T-helper 17 cell (primary cell): ENCODE results near the gene NEBL. TPM values are rescaled to one million over a fixed set of nuclear protein-coding genes. Genes with fewer than 3 reads are reported as not detected.

Experiments used
- ATAC-seq: fragments of 150-1000 bp; cut with Tn5 transposase; 2 replicates; pipeline ENCODE4 v1.10.0; 2021; ENCODE audit warnings: mild to moderate bottlenecking, moderate library complexity
- DNase-seq, 3 donors: peaks; one replicate each; pipeline versions ENCODE4 v3.0.0 to v3.0.0-alpha.2; 2020 to 2021
- H3K9me3 ChIP-seq: one replicate; pipeline ENCODE4 v1.7.0; 2013; ENCODE audit warnings: low read length, mild to moderate bottlenecking; ENCODE audit not compliant: control insufficient read depth, poor library complexity, severe bottlenecking
- H3K27ac Mint-ChIP-seq: one replicate; pipeline ENCODE4 v1.8.0; 2022; ENCODE audit warnings: mild to moderate bottlenecking, moderate library complexity, mixed read lengths
- H3K27me3 Mint-ChIP-seq: one replicate; pipeline ENCODE4 v1.8.0; 2022; ENCODE audit warnings: mixed read lengths
- H3K36me3 Mint-ChIP-seq: one replicate; pipeline ENCODE4 v1.8.0; 2022; ENCODE audit warnings: low read depth, mixed read lengths
- H3K4me1 Mint-ChIP-seq: one replicate; pipeline ENCODE4 v1.8.0; 2022; ENCODE audit warnings: mild to moderate bottlenecking, mixed read lengths
- H3K4me3 Mint-ChIP-seq: one replicate; pipeline ENCODE4 v1.8.0; 2022; ENCODE audit warnings: mild to moderate bottlenecking, moderate library complexity, mixed read lengths
- total RNA-seq, 4 donors: library from RNA in 2 of 4; stranded (reverse) in 2 of 4; gene quantifications; one replicate each; pipeline ENCODE4 v1.2.3 and lab custom pipeline; 2022 to 2026

NEBL gene
- total RNA-seq, 2 donors from 2014 or later = not detected

DNA sequence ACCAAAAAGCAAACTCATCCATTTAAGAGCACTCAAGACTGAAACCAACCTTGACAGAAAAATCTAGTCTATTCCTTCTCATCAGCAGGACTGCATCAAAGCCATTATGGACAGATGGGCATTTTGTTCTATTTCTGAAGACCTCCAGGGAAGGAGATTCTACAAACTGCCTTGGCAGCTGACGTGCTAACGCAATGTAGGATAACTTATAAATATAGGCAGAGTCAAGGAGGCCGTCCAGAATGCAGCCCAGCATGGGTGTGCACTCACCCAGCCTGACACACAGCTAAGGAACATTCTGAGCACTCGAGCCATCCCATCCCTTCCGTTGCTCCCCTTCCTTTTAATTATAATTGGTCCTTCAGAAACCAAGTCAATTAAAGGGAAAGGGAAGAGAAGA is 25.3 kb upstream of the NEBL start:
- Mint-ChIP-seq H3K27ac (no peak overlapping the region), H3K36me3 (no peaks in the 10 kb centered on the region), H3K4me3 (no peak overlapping the region), H3K4me1 (no peaks in the 10 kb centered on the region), H3K27me3 (no peaks in the 10 kb centered on the region)
- ATAC-seq (no peak), DNase-seq (no peak)
- H3K9me3 ChIP-seq = no peaks in the 10 kb centered on the region

DNA sequence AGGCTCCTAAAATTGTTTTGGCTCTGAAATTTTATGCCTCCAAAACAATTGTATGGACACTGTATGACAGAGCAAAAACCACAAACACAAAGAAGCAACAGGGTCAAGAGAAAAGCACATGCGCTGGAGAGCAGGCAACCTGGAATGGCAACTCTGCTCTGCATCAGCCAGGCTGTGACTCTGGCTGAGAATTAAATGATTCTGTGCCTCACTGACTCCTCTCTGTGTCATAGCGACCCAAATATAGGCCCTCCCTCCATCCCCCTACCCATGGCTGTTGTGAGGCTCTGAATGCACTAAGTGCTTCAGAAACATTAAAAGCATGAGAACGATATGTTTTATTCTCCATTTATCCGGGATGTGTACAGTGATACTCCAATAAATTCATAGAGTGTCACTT is 24.9 kb upstream of the NEBL start:
- peaks cover 3% of the 10 kb centered on the region for H3K9me3 ChIP-seq
- DNase-seq (no peak), ATAC-seq (no peak)
- no peaks in the 10 kb centered on the region for H3K4me1 Mint-ChIP-seq
- no peak overlapping the region for H3K27ac Mint-ChIP-seq
- H3K36me3 Mint-ChIP-seq = no peaks in the 10 kb centered on the region
- no peaks in the 10 kb centered on the region for H3K27me3 Mint-ChIP-seq
- no peak overlapping the region for H3K4me3 Mint-ChIP-seq

DNA sequence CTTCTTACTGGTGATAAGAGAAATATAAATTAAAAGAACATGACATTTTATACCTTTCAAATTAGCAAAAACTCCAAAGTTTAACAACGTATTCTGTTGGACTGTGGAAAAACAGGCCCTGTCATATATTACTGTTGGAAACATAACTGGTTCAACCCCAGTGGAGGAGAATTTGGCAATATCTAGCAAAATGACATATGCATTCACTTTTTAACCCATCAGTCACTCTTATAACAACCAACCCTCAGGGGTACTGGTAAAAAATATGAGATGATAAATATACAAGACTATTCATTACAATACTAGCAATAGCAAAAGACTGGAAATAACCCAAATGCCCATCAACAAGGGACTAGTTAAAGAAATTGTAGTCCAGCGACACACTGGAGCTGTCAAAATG is 22.9 kb upstream of the NEBL start:
- H3K4me1 Mint-ChIP-seq = no peaks in the 10 kb centered on the region
- H3K27me3 Mint-ChIP-seq = no peaks in the 10 kb centered on the region
- DNase-seq (no peak), ATAC-seq (no peak)
- H3K36me3 Mint-ChIP-seq = no peaks in the 10 kb centered on the region
- no peak overlapping the region for H3K27ac Mint-ChIP-seq
- H3K9me3 ChIP-seq = peaks cover 4% of the 10 kb centered on the region
- H3K4me3 Mint-ChIP-seq = no peak overlapping the region

DNA sequence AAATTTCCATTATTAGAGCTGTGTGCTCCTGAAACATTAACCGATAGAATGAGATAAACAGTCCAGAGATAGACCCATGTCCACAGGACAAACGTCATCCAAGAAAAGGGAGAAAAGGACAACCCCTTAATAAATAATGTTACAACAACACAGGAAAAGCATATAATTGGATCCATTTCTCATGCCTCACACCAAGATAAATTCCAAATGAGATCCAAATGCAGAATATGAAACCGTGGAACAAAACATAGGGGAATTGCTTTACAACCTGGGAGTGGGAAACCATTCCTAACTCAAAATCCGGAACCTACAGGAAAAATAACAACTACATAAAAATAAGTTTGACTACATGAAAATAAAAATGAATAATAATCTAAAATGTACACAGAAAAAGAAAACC is 22.4 kb upstream of the NEBL start:
- Mint-ChIP-seq H3K36me3 (no peaks in the 10 kb centered on the region), H3K4me3 (no peak overlapping the region), H3K4me1 (no peaks in the 10 kb centered on the region), H3K27ac (no peak overlapping the region), H3K27me3 (no peaks in the 10 kb centered on the region)
- peaks cover 4% of the 10 kb centered on the region for H3K9me3 ChIP-seq
- ATAC-seq = no peak
- no peak for DNase-seq

DNA sequence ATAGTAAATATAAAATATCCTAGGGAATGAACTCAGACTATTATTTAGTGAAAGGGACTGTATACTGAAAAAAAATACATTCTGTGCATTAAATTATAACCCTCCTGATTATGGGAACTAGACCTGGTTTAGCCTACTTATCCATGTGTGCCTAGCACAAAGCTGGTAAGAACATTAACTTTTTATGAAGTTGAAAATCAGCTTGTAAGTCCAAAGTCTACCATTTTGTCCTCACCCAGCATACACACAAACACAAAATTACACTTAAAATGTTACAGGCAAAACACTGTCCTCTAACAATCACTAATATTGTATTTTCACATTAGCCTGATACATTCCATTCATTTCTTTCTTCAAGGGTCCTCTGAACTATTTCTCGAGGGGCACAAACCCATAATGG is 19.9 kb upstream of the NEBL start:
- no peak for ATAC-seq
- no peak for DNase-seq
- peaks cover 4% of the 10 kb centered on the region for H3K9me3 ChIP-seq
- no peak overlapping the region for H3K27ac Mint-ChIP-seq
- no peaks in the 10 kb centered on the region for H3K27me3 Mint-ChIP-seq
- no peaks in the 10 kb centered on the region for H3K36me3 Mint-ChIP-seq
- H3K4me3 Mint-ChIP-seq = no peak overlapping the region
- no peaks in the 10 kb centered on the region for H3K4me1 Mint-ChIP-seq

DNA sequence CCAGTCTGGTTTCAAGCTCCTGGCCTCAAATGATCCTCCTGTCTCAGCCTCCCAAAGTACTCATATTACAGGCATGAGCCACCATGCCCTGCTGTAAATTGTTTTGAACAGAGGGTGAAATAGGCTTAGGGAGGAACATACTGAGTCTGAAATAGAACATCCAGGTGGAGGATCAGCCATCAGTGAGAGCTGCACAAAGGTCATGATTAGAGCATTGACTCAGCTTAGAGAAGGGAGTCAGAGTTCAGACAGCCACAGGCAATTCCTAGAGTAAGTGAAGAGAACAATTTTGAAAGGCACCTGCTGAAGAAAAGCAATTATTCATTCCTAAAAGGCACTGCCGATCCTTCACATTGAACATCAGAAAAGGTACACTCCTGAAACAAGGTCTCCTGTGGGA is 15.9 kb upstream of the NEBL start:
- Mint-ChIP-seq H3K27ac (no peak overlapping the region), H3K27me3 (no peaks in the 10 kb centered on the region), H3K4me1 (no peaks in the 10 kb centered on the region), H3K4me3 (no peak overlapping the region), H3K36me3 (no peaks in the 10 kb centered on the region)
- no peak for DNase-seq
- ATAC-seq = no peak
- peaks cover 4% of the 10 kb centered on the region for H3K9me3 ChIP-seq

DNA sequence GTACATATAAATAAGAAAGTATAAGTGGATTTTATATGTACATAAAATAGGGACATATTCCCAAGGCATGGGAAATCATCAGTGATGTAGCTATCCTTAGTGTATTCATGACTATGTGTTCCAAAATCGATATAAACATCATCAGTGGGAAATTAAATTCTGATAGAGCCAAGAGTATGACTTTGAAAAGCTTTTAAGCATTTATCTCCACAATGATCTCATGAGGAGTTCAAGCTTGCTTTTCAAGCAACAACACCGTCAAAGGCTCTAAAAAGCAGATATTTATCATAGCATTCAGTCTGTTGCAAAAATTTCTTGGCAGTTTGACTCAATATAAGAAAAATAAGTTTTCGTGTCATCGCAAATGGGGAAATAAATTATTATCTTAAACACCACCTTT is 14.5 kb upstream of the NEBL start:
- Mint-ChIP-seq H3K27ac (no peak overlapping the region), H3K4me1 (no peaks in the 10 kb centered on the region), H3K27me3 (no peaks in the 10 kb centered on the region), H3K36me3 (no peaks in the 10 kb centered on the region), H3K4me3 (no peak overlapping the region)
- H3K9me3 ChIP-seq = no peaks in the 10 kb centered on the region
- no peak for ATAC-seq
- DNase-seq = no peak

DNA sequence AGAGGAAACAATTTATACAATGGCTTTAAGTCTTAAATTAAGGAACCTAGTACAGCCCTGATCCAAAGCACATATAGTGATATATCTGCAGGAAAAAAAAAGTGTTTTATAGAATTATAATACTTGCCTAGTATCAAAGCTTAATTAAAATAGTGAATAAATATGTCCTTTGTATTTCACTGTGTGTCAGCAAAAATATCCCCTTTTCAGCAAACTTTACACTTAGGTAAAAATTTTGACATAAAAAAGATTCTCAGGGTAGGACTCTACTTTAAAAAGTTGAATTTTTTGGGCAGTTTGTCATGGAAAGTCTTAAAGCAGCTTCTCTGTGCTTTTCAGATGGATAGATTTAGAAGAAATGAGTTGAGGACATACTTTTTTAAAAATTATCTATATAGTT is 12.7 kb upstream of the NEBL start:
- no peaks in the 10 kb centered on the region for H3K4me1 Mint-ChIP-seq
- DNase-seq (no peak), ATAC-seq (no peak)
- no peaks in the 10 kb centered on the region for H3K36me3 Mint-ChIP-seq
- H3K9me3 ChIP-seq = peaks cover 2% of the 10 kb centered on the region
- H3K27me3 Mint-ChIP-seq = no peaks in the 10 kb centered on the region
- H3K27ac Mint-ChIP-seq = no peak overlapping the region
- no peak overlapping the region for H3K4me3 Mint-ChIP-seq

DNA sequence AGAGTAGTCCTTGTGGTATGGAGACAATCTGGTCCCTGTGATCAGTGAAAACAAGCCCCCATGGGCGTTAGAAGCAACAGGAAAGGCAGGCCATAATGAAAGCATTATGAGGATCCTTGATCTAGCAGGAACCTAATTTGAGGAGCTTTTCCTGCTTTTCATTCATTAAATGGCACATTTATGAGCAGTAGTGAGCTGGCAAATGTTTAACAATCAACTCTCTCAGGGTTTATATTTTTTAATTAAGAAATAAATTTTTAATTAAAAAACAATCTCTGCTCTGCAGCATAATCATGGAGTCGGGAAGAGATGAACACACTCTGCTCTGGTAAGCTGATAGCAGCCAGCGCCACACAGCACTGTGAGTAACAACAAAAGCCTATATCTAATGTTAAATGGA is 11.3 kb upstream of the NEBL start:
- H3K4me3 Mint-ChIP-seq = no peak overlapping the region
- DNase-seq (no peak), ATAC-seq (no peak)
- no peaks in the 10 kb centered on the region for H3K36me3 Mint-ChIP-seq
- peaks cover 2% of the 10 kb centered on the region for H3K9me3 ChIP-seq
- no peaks in the 10 kb centered on the region for H3K4me1 Mint-ChIP-seq
- no peaks in the 10 kb centered on the region for H3K27me3 Mint-ChIP-seq
- H3K27ac Mint-ChIP-seq = no peak overlapping the region

DNA sequence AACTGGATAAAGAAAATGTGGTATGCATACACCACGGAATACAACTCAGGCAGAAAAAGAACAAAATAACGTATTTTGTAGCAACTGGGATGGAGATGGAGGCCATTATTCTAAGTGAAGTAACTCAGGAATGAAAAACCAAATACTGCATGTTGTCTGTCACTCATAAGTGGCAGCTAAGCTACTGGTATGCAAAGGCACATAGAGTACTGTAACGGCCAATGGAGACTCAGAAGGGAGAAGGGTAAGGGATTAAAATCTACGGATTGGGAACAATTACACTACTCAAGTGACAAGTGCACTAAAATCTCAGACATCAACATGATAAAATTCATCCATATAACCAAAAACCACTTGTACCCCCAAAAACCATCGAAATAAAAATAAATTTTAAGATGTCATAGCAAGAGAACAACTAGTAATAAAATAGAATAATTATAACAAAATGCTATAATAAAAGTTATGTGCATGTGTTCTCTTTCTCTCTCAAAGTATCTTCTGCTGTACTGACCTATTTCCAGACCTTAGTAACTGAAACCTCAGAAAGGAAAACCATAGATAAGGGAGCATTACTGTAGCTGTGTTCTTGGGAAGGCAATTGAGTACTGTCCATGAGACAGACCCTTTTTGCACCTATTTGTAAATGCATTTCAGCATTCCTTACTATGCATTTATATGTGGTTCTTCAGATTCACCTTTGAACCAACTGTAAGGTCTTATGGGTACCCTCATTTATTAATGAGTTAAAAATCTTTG is 6.7 kb upstream of the NEBL start:
- Mint-ChIP-seq H3K36me3 (no peaks in the 10 kb centered on the region), H3K4me1 (no peaks in the 10 kb centered on the region), H3K27me3 (no peaks in the 10 kb centered on the region), H3K27ac (no peak overlapping the region), H3K4me3 (no peak overlapping the region)
- H3K9me3 ChIP-seq = peaks cover 2% of the 10 kb centered on the region
- no peak for DNase-seq
- no peak for ATAC-seq

DNA sequence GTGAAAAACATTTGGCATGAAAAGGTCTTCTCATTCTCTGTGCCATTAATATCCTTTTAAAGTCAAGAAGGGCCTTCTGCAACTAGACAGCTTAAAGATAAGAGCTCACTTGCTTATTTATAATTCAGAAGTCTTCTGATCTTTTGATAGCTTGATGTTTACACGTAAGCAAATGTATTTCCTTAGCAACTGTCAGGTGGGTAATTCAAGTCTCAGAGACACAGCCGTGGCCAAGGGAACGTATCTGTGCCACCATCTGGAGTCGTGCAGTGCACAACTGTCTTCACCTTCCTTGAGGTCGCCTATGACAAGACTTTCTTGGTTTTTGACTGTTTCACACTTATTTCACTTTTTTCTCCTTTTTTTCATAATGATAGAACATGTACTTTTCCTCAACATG is 4.0 kb upstream of the NEBL start:
- Mint-ChIP-seq H3K4me3 (no peak overlapping the region), H3K36me3 (no peaks in the 10 kb centered on the region), H3K27ac (no peak overlapping the region), H3K27me3 (no peaks in the 10 kb centered on the region), H3K4me1 (no peaks in the 10 kb centered on the region)
- peaks cover 2% of the 10 kb centered on the region for H3K9me3 ChIP-seq
- no peak for DNase-seq
- ATAC-seq = no peak

DNA sequence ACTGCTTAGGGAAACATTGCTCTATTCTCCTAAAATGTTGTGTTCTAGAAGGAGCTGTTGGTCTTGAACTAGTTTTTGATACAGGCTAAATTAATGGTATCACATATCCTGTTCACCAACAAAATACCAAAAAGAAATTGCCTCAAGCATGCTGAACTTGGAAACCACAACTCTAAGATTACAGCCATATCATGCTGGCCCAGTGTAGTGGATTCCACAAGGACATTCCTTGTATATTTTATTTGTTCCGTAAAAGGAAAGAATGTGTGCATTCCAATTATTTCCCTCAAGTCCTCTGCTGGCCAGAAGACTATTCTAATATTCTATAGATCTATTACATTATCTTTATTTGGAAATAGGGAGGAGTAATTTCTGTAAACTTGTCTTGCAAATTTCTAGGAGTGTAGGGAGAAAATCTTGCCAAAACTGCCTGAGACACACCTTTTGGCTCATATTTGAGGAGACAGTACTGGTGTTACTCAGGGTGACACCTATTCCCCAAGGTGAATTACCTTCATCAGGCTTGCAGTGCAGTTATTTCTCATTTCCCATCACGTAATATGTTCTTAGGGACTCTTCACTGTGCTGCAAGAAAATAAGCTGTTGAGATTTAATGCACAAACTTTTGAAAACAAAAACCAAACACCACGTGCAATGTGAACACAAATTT is 1.9 kb upstream of the NEBL start:
- no peak for DNase-seq
- Mint-ChIP-seq H3K36me3 (no peaks in the 10 kb centered on the region), H3K27ac (no peak overlapping the region), H3K4me3 (no peak overlapping the region), H3K4me1 (no peaks in the 10 kb centered on the region), H3K27me3 (no peaks in the 10 kb centered on the region)
- ATAC-seq = no peak
- no peaks in the 10 kb centered on the region for H3K9me3 ChIP-seq

DNA sequence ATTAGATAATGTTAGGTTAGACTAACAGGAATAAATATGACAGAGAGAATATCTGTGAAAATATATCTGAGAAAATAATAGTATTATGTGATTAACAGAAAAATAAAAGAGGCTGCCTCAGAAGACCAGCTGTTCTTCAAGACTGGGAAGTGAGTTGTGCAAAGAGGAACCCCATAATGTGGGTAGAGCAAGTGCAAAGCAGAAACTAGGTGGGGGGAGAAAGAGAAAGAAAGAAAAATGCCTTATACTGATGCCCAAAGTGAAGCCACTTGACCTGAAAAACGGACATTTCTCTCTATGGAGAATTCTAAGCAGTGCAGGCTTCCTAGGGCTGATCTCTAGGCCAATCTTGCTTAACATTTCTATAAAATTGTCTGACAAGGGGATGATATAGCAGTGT is 3.8 kb downstream of the NEBL start:
- Mint-ChIP-seq H3K27ac (no peak overlapping the region), H3K4me3 (no peak overlapping the region), H3K27me3 (no peaks in the 10 kb centered on the region), H3K36me3 (no peaks in the 10 kb centered on the region), H3K4me1 (no peaks in the 10 kb centered on the region)
- H3K9me3 ChIP-seq = no peaks in the 10 kb centered on the region
- no peak for DNase-seq
- no peak for ATAC-seq

DNA sequence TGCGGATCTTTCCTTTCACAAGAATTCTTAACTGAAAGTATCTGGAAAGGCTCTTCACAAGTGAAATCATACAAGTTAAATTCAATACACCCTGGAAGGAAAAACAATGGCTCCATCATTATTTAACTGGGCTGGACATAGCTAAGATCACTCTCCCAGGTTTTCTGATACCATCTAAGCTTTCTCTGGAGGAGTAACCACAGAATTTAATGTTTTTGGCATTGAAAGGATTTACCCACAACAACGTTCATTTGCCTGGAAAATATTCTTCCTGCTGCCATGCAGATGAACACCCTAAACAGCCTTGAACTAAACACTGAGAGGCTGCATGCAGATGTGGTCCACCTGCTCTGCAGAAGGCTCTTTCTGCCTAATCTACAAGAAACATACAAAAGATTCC is 4.3 kb downstream of the NEBL start:
- Mint-ChIP-seq H3K27me3 (no peaks in the 10 kb centered on the region), H3K36me3 (no peaks in the 10 kb centered on the region)
- no peak for ATAC-seq

More for the DNA sequence above, 4.3 kb downstream of the NEBL start:
- DNase-seq = no peak
- Mint-ChIP-seq H3K4me1 (no peaks in the 10 kb centered on the region), H3K4me3 (no peak overlapping the region), H3K27ac (no peak overlapping the region)
- no peaks in the 10 kb centered on the region for H3K9me3 ChIP-seq
